GM21423 (cell line): Measurements from ENCODE around the gene DLK2.
A peak's percentile ranks its signal among the peaks of the same experiment; 100 is the strongest.
"Not testable (repeated sequence)": the region's sequence is repeated elsewhere in the genome, so short reads cannot be mapped to it uniquely, and the experiment has no call there.

Experiments
- ATAC-seq: cut with Tn5 transposase; IDR thresholded peaks from one replicate; pipeline ENCODE4 v1.9.1; 2021; ENCODE audit warnings: mild to moderate bottlenecking, moderate library complexity; ENCODE audit not compliant: unreplicated experiment

Gene DLK2

DNA sequence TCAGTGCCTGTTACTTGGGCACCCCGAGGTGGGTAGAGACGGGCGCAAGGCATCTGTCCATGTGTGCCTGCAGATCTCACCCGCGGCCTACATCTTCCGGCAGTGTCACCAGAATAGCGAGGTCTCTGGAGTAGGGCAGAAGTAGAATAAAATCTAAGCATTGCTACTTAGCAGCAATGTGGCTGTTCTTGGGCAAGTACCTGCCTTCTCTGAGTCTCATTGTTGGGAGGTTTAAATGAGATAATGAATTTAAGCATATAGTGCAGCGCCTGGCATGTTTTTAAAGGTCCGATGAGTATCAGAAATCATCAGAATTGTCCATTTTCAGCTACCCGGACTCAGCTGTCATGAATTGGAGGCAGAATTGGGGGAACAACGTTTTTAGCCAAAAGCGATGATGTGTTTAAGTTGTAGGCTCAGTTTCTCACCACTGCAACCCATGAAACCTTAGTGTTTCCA lies 27.2 kb downstream of the DLK2 start:
- ATAC-seq = peak; percentile 25

DNA sequence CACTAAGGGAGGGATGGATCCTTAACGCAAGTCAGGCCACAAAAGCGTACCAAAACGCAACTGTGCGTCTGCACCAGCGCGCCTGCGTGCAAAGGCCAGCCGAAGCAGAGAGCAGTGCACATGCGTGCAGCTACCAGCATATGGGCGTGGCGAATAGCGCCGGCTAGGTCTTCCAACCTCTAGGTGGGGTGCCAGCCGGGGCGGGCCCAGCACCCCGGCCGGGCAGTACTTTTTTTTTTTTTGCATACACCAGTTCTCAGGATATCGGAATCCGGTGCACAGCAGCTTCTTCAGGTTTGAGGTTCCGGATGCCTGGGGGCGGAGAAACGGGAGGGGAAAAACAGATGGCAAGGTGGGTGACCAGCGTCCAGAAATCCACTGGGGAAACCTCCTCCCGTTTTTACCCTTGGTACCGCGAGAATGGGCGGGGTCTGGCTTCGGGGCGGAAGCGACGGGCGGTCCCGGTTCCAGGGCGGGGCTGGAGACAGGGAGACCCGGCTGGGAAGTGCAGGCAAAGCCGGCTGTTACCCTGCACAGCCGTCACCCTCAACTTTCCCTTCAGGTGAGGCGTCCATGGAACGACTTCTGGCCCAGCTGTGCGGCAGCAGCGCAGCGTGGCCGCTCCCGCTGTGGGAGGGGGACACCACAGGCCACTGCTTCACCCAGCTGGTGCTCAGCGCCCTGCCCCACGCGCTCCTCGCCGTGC lies 27.8 kb downstream of the DLK2 start, which contains the start of gene ABCC10:
Gene ABCC10, plus strand, starts transcription at position 136 of the 706 bp plus-strand sequence. Its CDS starts 438 bp downstream, at position 574.
- ATAC-seq = peak; percentile 95

DNA sequence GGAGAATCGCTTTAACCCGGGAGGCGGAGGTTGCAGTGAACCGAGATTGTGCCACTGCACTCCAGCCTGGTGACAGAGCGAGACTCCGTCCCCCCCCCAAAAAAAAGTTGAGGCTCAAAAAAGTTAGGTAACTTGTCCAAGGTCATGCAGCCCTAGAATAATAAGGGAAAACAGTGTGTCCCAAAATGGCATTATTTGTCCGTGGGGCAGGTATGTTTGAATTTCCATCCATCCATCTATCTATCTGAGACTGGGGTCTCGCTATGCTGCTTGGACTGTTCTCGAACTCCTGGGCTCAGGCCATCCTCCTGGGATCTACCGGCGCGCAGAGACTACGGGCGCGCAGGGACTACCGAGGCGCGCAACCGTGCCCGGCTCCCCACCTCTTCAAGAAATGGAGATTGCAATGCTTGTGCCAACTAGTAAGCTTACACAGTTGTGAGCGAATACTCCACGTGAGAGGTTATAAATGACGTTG lies 28.4 kb downstream of the DLK2 start:
- ATAC-seq = no peak

- not testable (repeated sequence) for ATAC-seq
Observed at GRCh38 chr6:43425083-43425482, 30.3 kb downstream of the DLK2 start.

DNA sequence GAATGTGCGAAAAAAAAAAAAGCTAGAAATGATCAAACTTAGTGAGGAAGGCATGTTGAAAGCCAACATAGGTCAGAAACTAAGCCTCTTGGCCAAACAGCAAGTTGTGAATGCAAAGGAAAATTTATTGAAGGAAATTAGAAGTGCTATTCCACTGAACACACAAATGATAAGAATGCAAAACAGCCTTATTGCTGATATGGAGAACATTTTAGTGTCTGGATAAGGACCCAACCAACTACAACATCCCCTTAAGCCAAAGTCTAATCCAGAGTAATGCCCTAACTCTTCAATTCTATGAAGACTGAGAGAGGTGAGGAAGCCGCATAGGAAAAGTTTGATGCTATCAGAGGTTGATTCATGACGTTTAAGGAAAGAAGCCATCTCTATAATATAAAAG lies 33.5 kb downstream of the DLK2 start:
- no peak for ATAC-seq

DNA sequence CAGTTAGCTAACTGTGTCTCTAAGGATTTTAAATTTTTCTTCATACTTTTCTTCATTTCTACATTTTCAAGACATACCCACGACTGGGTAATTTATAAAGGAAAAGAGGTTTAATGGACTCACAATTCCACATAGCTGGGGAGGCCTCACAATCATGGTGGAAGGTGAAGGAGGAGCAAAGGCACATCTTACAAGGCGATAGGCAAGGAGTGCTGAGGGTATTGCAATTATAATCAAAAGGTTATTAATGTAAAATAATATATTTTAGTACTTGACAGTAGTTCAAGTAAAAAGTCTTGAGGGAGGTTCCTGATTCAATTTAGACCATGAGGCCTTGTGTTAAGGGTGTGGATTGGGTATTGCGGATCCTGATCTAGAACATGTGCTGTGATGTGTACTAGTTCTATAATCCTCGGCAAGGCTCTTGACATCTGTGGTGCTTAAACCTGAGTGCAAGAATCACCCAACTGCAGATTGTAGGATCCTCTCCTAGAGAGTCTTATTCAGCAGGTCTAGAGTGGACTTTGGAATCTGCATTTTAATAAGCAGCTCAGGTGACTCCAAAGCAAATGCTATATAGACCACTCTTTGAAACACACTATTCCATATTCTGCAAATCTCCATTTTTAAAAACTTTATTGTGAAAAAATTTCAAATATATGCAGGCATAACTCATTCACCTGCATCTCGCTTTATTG lies 35.2 kb downstream of the DLK2 start:
- no peak for ATAC-seq

GRCh38 chr6:43416935-43417334 lies 38.4 kb downstream of the DLK2 start:
- no peak for ATAC-seq

DNA sequence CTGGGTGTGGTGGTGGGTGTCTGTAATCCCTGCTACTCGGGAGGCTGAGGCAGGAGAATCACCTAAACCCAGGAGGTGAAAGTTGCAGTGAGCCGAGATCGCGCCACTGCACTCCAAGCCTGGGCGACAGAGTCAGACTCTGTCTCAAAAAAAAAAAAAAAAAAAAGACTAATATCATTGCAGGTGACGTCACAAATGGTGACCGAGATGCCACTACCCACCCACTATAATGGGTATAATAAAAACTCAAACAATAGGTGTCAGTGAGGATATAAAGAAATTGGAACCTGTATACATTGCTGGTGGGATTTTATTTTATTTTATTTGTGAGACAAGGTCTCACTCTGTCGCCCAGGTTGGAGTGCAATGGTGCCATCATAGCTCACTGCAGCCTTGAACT lies 40.1 kb downstream of the DLK2 start:
- ATAC-seq = not testable (repeated sequence)

GRCh38 chr6:43413002-43413401 lies 42.3 kb downstream of the DLK2 start:
- no peak for ATAC-seq

GRCh38 chr6:43412541-43412940 lies 42.8 kb downstream of the DLK2 start:
- no peak for ATAC-seq

DNA sequence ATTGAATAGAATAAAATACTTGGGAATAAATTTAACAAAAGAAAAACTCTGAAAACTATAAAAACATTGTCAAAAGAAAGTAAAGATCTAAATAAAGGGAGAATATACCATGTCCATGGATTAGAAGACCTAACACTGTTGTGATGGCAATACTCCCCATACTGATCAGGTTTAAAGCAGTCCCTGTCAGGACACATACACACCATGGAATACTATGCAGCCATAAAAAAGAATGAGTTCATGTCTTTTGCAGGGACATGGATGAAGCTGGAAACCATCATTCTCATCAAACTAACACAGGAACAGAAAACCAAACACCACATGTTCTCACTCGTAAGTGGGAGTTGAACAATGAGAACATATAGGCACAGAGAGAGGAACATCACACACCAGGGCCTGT lies 44.6 kb downstream of the DLK2 start:
- not testable (repeated sequence) for ATAC-seq

GRCh38 chr6:43408259-43408658 lies 47.1 kb downstream of the DLK2 start:
- no peak for ATAC-seq

DNA sequence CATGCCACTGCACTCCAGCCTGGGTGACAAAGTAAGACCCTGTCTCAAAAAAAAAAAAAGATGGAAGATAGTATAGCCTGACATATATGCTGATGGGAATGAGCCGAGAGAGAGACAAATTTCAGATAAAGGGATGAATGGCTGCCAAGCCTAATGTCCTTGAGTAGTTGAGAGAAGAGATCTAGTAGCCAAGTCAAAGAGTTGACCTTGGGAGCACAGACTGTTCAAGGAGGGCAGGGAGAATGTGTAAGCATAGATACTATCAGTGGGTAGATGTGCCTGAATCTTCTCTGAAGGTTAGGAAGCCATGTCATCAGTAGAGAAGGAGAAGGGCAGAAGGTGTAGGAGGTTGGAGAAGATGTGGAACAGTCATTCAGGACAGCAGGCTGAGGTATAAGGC lies 48.1 kb downstream of the DLK2 start:
- ATAC-seq = no peak

DNA sequence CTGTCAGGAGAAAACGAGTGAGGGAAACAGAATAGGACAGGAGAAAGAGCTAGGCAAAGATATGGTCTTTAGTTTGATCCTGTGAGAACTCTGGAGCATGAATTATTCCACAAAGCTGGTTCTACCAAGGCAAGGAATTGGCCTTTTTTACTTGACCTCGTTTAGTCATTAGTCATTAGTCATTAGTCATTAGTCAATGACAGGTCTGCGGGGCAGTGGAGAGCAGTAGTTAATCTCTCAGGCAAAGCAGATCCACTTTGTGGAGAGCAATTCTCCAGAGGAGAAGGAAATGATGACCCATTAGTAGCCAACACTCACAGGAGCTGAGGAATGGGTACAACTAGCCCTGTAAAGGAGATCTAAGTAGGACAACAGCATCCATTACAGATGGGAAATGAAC lies 50.0 kb downstream of the DLK2 start:
- ATAC-seq = no peak

DNA sequence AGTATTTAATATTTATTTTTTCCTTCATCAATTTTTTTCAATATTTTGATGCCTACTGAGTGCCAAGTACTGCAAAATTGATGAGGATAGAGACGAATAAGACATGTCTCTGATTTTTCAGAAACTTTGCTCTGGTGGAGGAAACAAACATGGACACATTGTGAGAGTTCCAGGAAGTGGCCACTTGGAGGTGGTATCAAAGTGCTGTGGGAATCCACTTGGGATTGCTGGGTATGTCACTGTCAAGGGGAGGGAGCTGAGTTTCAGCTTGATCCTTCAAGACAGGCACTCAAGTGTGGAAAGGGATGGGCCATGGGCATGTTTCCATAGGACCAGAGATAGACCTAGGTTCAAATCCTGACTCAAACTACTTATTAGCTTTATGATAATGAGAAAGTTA lies 52.5 kb downstream of the DLK2 start:
- no peak for ATAC-seq

DNA sequence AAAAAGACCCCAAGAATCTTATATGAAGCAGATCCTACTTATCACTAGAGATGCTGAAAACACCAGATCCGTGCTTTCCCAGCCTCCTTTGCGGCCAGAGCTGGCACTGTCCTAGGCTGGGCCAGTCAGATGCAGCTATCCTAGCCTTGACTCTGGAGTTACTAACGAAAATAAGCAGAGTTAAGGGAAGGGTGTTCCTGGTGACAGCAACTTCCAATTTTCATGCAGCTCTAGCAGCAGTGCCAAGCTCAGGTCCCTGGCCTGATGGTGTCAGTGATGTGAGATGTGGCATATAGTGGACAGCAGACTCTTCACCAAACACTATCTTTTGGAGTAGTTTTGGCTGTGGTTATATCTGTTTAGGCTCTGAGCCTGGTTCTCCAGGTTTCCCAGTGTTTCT lies 53.6 kb downstream of the DLK2 start:
- no peak for ATAC-seq
